OCI-LY7 (cell line): Measurements from ENCODE around the gene PPEF2. TPM values are rescaled to one million over a fixed set of nuclear protein-coding genes. Genes with fewer than 3 reads are reported as not detected.

Source experiments
- BruUV-seq: library from RNA; stranded (reverse); fragments of 400-500 nt; replicated peaks from 2 replicates; lab custom pipeline; 2021; lab: Mats Ljungman, UMichigan
- CTCF ChIA-PET: fragments of 300-600 bp; sonication (Branson Sonifier 250); formaldehyde crosslinking; loops from one replicate; lab custom pipeline; 2022; ENCODE audit warnings: antibody characterized with exemption; ENCODE audit not compliant: unreplicated experiment; lab: Charles Lee
- POLR2A ChIA-PET: fragments of 300-600 bp; sonication (Branson Sonifier 250); formaldehyde crosslinking; loops from one replicate; lab custom pipeline; 2022; ENCODE audit warnings: antibody characterized with exemption; lab: Charles Lee
- DNase-seq: peaks from one replicate; pipeline ENCODE4 v3.0.0-alpha.2; 2015; ENCODE audit warnings: low spot score
- H2AFZ ChIP-seq: fragments of 200-600 bp; sonication (generic), shearing (Covaris generic); 2 replicates; pipeline ENCODE4 v1.6.1; 2014; ENCODE audit warnings: mild to moderate bottlenecking, antibody characterized with exemption, low read length, moderate library complexity
- H3K27ac ChIP-seq: fragments of 200-600 bp; sonication (generic); 2 replicates; pipeline ENCODE4 v1.5.1; 2014; ENCODE audit warnings: mixed run types, low read depth, mild to moderate bottlenecking, moderate library complexity, low read length, inconsistent platforms; ENCODE audit not compliant: poor library complexity, severe bottlenecking
- H3K36me3 ChIP-seq: fragments of 200-600 bp; sonication (generic); 2 replicates; pipeline ENCODE4 v1.6.1; 2014; ENCODE audit warnings: mild to moderate bottlenecking, antibody characterized with exemption, low read length, moderate library complexity, mixed read lengths; ENCODE audit not compliant: insufficient read depth
- H3K4me1 ChIP-seq: fragments of 200-600 bp; sonication (generic); 2 replicates; pipeline ENCODE4 v1.5.1; 2014; ENCODE audit warnings: mild to moderate bottlenecking, low read length; ENCODE audit not compliant: insufficient read depth, poor library complexity, severe bottlenecking
- H3K4me2 ChIP-seq: fragments of 200-600 bp; sonication (generic); 2 replicates; pipeline ENCODE4 v1.6.1; 2014; ENCODE audit warnings: mild to moderate bottlenecking, low read length
- H3K4me3 ChIP-seq: fragments of 200-600 bp; sonication (generic); 2 replicates; pipeline ENCODE4 v1.5.1; 2014; ENCODE audit warnings: mild to moderate bottlenecking, low read depth, low read length; ENCODE audit not compliant: poor library complexity, severe bottlenecking
- H3K79me2 ChIP-seq: fragments of 200-600 bp; sonication (generic); 2 replicates; pipeline ENCODE4 v1.6.1; 2016; ENCODE audit warnings: low read depth, mild to moderate bottlenecking, low read length, moderate library complexity, mixed read lengths; ENCODE audit not compliant: insufficient read depth
- H3K9me2 ChIP-seq: fragments of 200-600 bp; sonication (generic); 2 replicates; pipeline ENCODE4 v1.6.1; 2016; ENCODE audit warnings: mild to moderate bottlenecking, low read length, mixed read lengths; ENCODE audit not compliant: insufficient read depth
- H3K9me3 ChIP-seq: fragments of 200-600 bp; sonication (generic); 2 replicates; pipeline ENCODE4 v1.6.1; 2014; ENCODE audit warnings: mild to moderate bottlenecking, mixed run types, low read length, mixed read lengths
- H4K20me1 ChIP-seq: fragments of 200-600 bp; sonication (generic); 2 replicates; pipeline ENCODE4 v1.6.1; 2014; ENCODE audit warnings: mild to moderate bottlenecking, antibody characterized with exemption, low read length, moderate library complexity, mixed read lengths; ENCODE audit not compliant: insufficient read depth
- CTCF ChIP-seq: fragments of 200-600 bp; sonication (generic); conservative IDR thresholded peaks from 2 replicates; pipeline ENCODE4 v1.5.1; 2014; ENCODE audit warnings: mild to moderate bottlenecking, antibody characterized with exemption, low read length, moderate library complexity, mixed read lengths
- EZH2phosphoT487 ChIP-seq: fragments of 200-600 bp; sonication (generic); IDR thresholded peaks from 2 replicates; pipeline ENCODE4 v1.6.1; 2018; ENCODE audit warnings: low read depth, borderline replicate concordance, mild to moderate bottlenecking, mixed run types, antibody characterized with exemption, low read length, moderate library complexity, mixed read lengths
- intact Hi-C: fragments of 100-400 bp; cut with micrococcal nuclease; formaldehyde crosslinking; loops from one replicate; pipeline ENCODE4 v1.10.0; 2022; ENCODE audit not compliant: unreplicated experiment
- total RNA-seq, 2 experiments: library from RNA; depleted of rRNA in 1 of 2; stranded (reverse); fragments of >200 nt in 1 of 2; shearing (Covaris generic) in 1 of 2; gene quantifications; 2 replicates each; pipeline ENCODE4 v1.2.3, GENCODE V29; 2014 to 2022

The PPEF2 gene
- total RNA-seq, 2 experiments from 2014 or later, result 0.42 TPM; not detected in 1

- ChIA-PET POLR2A (interaction anchor here (0.7 to 1.1 kb wide), 2 partner anchors 15 to 27 kb away, joined by 3 read pairs; no protein-coding TSS in a partner anchor), CTCF (no interaction called here)
- H3K79me2 ChIP-seq, result no peaks in the 10 kb centered on the region
- no peaks in the 10 kb centered on the region for H3K4me1 ChIP-seq
- no peaks in the 10 kb centered on the region for H4K20me1 ChIP-seq
- intact Hi-C loops, result no loop called here
- H3K9me3 ChIP-seq, result 0 out of 2 replicates have a peak, but pooled peaks cover 5% of the 10 kb centered on the region
- no TSS peak for BruUV-seq
- H3K4me2 ChIP-seq, result no peak overlapping the region
- no peaks in the 10 kb centered on the region for H3K36me3 ChIP-seq
- no peak overlapping the region for H2AFZ ChIP-seq
- H3K27ac ChIP-seq, result no peak overlapping the region
- no peak overlapping the region for H3K4me3 ChIP-seq
- DNase-seq, result no peak
- H3K9me2 ChIP-seq, result no peaks in the 10 kb centered on the region
- TF ChIP-seq CTCF, result no peak
- no peak for TF ChIP-seq EZH2phosphoT487
Measured at GRCh38 chr4:75909405-75909804, 7.2 kb upstream of the PPEF2 start.

GRCh38 chr4:75908555-75908954, 6.3 kb upstream of the PPEF2 start:
- Histone ChIP-seq H3K9me3 (0 out of 2 replicates have a peak, but pooled peaks cover 5% of the 10 kb centered on the region), H3K4me1 (no peaks in the 10 kb centered on the region), H3K4me2 (no peak overlapping the region), H3K9me2 (no peaks in the 10 kb centered on the region), H4K20me1 (no peaks in the 10 kb centered on the region), H3K4me3 (no peak overlapping the region), H3K36me3 (no peaks in the 10 kb centered on the region), H3K79me2 (no peaks in the 10 kb centered on the region), H2AFZ (no peak overlapping the region), H3K27ac (no peak overlapping the region)
- DNase-seq, result no peak
- intact Hi-C loops, result no loop called here
- TF ChIP-seq CTCF (no peak), EZH2phosphoT487 (no peak)
- ChIA-PET CTCF (interaction anchor here (0.6 kb wide), 1 partner anchor 19 kb away, joined by 3 read pairs; no protein-coding TSS in a partner anchor), POLR2A (interaction anchor here (1.1 kb wide), 1 partner anchor 15 kb away, joined by 3 read pairs; no protein-coding TSS in a partner anchor)
- BruUV-seq, result no TSS peak

- H3K4me3 ChIP-seq, result no peak overlapping the region
- H3K4me2 ChIP-seq, result no peak overlapping the region
- H4K20me1 ChIP-seq, result no peaks in the 10 kb centered on the region
- TF ChIP-seq EZH2phosphoT487 (no peak), CTCF (no peak)
- 0 out of 2 replicates have a peak, but pooled peaks cover 5% of the 10 kb centered on the region for H3K9me3 ChIP-seq
- H3K9me2 ChIP-seq, result no peaks in the 10 kb centered on the region
- H2AFZ ChIP-seq, result no peak overlapping the region
- H3K27ac ChIP-seq, result no peak overlapping the region
- no peaks in the 10 kb centered on the region for H3K4me1 ChIP-seq
- DNase-seq, result no peak
- H3K79me2 ChIP-seq, result no peaks in the 10 kb centered on the region
- BruUV-seq, result no TSS peak
- H3K36me3 ChIP-seq, result no peaks in the 10 kb centered on the region
- intact Hi-C loops, result no loop called here
- ChIA-PET POLR2A (no interaction called here), CTCF (no interaction called here)
Measured at GRCh38 chr4:75907966-75908365, 5.7 kb upstream of the PPEF2 start.
